ENCODE measurements around the gene GMDS.

GRCh38 chr6:2188856-2189384 is 56.5 kb downstream of the GMDS start:
- TF ChIP-seq CTCF (conservative IDR thresholded peaks at IDR 0.05; ENCODE audit: low read depth, low read length) (no peak), RAD21 (IDR thresholded peaks at IDR 0.05; ENCODE audit: low read length) (no peak), ELK1 (IDR thresholded peaks at IDR 0.05; ENCODE audit: borderline replicate concordance, low read depth, low read length) (no peak), RFX5 (IDR thresholded peaks at IDR 0.05; ENCODE audit: low read depth, low read length) (no peak), SMC3 (IDR thresholded peaks at IDR 0.05; ENCODE audit: low read depth, low read length) (no peak), POLR2A (IDR thresholded peaks at IDR 0.05; ENCODE audit: low read depth, low read length) (no peak), USF2 (IDR thresholded peaks at IDR 0.05; ENCODE audit: low read depth, low read length) (no peak), MXI1 (IDR thresholded peaks at IDR 0.05; ENCODE audit: borderline replicate concordance, low read depth, low read length) (no peak), MAFK (IDR thresholded peaks at IDR 0.05; ENCODE audit: low read depth, low read length) (no peak), CEBPB (IDR thresholded peaks at IDR 0.05; ENCODE audit: low read depth, low read length) (no peak)
